ENCODE data around the gene CEP290. TPM values are rescaled to one million over a fixed set of nuclear protein-coding genes. Genes with fewer than 3 reads are reported as not detected.

The CEP290 gene
- total RNA-seq, 1 experiment from 2014 or later = 9.6 TPM

DNA sequence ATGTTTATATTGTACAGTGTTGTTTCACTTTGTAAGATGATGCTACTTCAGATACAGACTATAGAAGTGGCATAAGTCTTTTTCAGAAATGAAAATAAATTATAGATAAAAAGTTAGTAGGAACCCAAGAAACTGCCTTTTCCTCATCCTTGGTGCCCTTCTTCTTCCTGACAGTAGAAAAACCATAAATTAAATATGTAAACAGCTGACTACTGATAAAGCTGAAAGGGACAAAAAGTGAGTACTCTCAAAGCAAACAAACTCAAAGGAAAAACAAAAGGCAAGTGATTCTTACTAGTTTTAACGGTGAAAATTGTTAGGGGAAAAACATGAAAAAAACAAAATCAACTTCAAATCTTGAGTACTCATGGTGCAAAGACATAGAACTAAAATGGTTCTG lies 104.1 kb downstream of the CEP290 start:
- POLR2A ChIA-PET = no interaction called here
- Mint-ChIP-seq H3K4me1 (peaks cover 38% of the 10 kb centered on the region), H3K9me3 (no peaks in the 10 kb centered on the region), H3K36me3 (no peaks in the 10 kb centered on the region), H3K4me3 (no peak overlapping the region), H3K27me3 (ENCODE audit: low read depth) (no peaks in the 10 kb centered on the region), H3K27ac (no peak overlapping the region)
- ATAC-seq (no peak), DNase-seq (ENCODE audit: low spot score) (no peak)
- TF ChIP-seq SMAD3 (CRISPR knock-in tag; IDR thresholded peaks at IDR 0.05; ENCODE audit: borderline replicate concordance) = no peak
- TF ChIP-seq, protein P1, sequence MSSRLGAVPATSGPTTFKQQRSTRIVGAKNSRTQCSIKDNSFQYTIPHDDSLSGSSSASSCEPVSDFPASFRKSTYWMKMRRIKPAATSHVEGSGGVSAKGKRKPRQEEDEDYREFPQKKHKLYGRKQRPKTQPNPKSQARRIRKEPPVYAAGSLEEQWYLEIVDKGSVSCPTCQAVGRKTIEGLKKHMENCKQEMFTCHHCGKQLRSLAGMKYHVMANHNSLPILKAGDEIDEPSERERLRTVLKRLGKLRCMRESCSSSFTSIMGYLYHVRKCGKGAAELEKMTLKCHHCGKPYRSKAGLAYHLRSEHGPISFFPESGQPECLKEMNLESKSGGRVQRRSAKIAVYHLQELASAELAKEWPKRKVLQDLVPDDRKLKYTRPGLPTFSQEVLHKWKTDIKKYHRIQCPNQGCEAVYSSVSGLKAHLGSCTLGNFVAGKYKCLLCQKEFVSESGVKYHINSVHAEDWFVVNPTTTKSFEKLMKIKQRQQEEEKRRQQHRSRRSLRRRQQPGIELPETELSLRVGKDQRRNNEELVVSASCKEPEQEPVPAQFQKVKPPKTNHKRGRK (CRISPR knock-in tag; IDR thresholded peaks at IDR 0.05; ENCODE audit: borderline replicate concordance) = no peak
- TF ChIP-seq, protein P2, sequence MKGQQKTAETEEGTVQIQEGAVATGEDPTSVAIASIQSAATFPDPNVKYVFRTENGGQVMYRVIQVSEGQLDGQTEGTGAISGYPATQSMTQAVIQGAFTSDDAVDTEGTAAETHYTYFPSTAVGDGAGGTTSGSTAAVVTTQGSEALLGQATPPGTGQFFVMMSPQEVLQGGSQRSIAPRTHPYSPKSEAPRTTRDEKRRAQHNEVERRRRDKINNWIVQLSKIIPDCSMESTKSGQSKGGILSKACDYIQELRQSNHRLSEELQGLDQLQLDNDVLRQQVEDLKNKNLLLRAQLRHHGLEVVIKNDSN (CRISPR knock-in tag; IDR thresholded peaks at IDR 0.05) = no peak
- TF ChIP-seq SMAD4 (CRISPR knock-in tag; IDR thresholded peaks at IDR 0.05) = no peak
- no peak for TF ChIP-seq JUN (CRISPR knock-in tag; IDR thresholded peaks at IDR 0.05)
- no peak for TF ChIP-seq TCF7 (CRISPR knock-in tag; IDR thresholded peaks at IDR 0.05; ENCODE audit: low read depth)
- no peak for TF ChIP-seq NR2C2 (CRISPR knock-in tag; IDR thresholded peaks at IDR 0.05)
- no peak for TF ChIP-seq PRRX2 (CRISPR knock-in tag; IDR thresholded peaks at IDR 0.05)
- TF ChIP-seq, protein P3, sequence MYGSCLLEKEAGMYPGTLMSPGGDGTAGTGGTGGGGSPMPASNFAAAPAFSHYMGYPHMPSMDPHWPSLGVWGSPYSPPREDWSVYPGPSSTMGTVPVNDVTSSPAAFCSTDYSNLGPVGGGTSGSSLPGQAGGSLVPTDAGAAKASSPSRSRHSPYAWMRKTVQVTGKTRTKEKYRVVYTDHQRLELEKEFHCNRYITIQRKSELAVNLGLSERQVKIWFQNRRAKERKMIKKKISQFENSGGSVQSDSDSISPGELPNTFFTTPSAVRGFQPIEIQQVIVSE (CRISPR knock-in tag; IDR thresholded peaks at IDR 0.05; ENCODE audit: borderline replicate concordance) = no peak
- TF ChIP-seq MXD4 (CRISPR knock-in tag; IDR thresholded peaks at IDR 0.05; ENCODE audit: borderline replicate concordance) = no peak
- TF ChIP-seq, protein P4, sequence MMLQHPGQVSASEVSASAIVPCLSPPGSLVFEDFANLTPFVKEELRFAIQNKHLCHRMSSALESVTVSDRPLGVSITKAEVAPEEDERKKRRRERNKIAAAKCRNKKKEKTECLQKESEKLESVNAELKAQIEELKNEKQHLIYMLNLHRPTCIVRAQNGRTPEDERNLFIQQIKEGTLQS (CRISPR knock-in tag; conservative IDR thresholded peaks at IDR 0.05) = no peak
- CTCF ChIA-PET = no interaction called here

DNA sequence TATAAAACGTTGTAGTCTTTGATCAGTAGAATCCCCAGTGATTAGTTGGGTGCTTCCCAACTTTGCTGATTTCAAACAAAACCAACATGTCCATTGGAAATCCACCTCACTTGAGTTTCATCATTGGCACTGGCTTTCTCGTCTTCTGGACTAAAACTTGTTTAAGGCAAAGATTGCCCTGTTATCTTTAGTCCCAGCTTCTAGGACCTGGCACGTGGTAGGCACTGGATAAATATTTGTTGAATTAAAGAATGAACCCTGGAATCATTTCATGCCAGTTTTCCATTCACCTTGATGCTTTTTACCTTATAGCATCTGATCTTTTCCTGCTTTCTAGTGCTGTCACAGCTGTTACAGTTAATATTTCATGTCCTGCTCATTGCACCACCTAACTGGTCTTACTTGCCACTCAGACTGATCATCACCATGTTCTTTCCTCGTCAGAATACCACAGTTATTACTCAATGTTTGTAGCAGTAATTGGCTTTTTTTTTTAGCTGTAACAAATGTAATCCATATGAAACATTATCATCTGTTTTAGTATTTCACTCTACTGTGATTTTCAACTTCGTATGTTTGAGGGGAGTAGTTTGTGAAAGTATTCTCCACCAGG lies 105.4 kb downstream of the CEP290 start:
- POLR2A ChIA-PET = interaction anchor here (0.7 kb wide), 1 partner anchor 1449 kb away, joined by 3 read pairs; no protein-coding TSS in a partner anchor
- Mint-ChIP-seq H3K9me3 (peaks cover 8% of the 10 kb centered on the region), H3K27me3 (ENCODE audit: low read depth) (no peaks in the 10 kb centered on the region), H3K4me1 (peaks cover 38% of the 10 kb centered on the region), H3K36me3 (peaks cover 8% of the 10 kb centered on the region), H3K4me3 (peak overlapping the region; percentile 97), H3K27ac (no peak overlapping the region)
- ATAC-seq (no peak), DNase-seq (ENCODE audit: low spot score) (no peak)
- CTCF ChIA-PET = no interaction called here
- TF ChIP-seq, protein P1 (CRISPR knock-in tag; IDR thresholded peaks at IDR 0.05; ENCODE audit: borderline replicate concordance) = no peak
- TF ChIP-seq, protein P5, sequence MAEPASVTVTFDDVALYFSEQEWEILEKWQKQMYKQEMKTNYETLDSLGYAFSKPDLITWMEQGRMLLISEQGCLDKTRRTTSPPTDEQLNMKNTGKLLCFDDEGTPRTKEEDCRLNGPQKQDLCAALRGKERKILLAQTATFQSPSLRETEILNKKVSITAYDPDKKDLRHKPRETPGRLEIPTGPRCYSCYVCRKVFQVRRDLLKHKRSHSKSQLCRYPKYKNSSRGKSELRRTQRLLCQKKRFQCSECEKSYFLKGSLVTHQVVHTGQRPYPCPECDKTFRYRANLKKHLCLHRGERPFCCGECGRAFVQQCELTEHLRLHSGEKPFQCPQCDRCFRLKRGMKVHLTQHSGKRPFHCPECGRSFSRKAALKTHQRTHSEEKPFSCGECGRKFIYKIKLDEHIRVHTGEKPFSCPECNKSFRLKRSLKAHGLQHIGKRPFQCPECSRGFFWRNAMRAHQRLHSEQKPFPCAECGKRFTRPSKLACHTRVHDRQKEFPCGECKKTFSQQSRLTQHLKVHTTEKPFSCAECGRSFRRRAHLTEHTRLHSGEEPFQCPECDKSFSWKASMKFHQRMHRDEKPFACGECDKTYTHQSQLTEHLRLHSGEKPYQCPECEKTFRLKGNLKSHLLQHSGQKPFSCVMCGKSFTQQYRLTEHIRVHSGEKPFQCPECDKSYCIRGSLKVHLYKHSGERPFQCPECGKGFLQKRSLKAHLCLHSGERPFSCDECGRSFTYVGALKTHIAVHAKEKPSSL (CRISPR knock-in tag; conservative IDR thresholded peaks at IDR 0.05) = no peak
- TF ChIP-seq HMGA2 (CRISPR knock-in tag; IDR thresholded peaks at IDR 0.05) (no peak), SOX15 (CRISPR knock-in tag; IDR thresholded peaks at IDR 0.05) (no peak), GRHL2 (CRISPR knock-in tag; IDR thresholded peaks at IDR 0.05; ENCODE audit: insufficient replicate concordance, severe bottlenecking) (no peak), FOXK1 (CRISPR knock-in tag; IDR thresholded peaks at IDR 0.05) (no peak), OVOL2 (CRISPR knock-in tag; IDR thresholded peaks at IDR 0.05; ENCODE audit: borderline replicate concordance) (no peak), TEAD4 (CRISPR knock-in tag; IDR thresholded peaks at IDR 0.05) (no peak), ZNF263 (CRISPR knock-in tag; IDR thresholded peaks at IDR 0.05; ENCODE audit: low read depth) (no peak), NR2C2 (CRISPR knock-in tag; IDR thresholded peaks at IDR 0.05) (no peak)
- TF ChIP-seq, protein P3 (CRISPR knock-in tag; IDR thresholded peaks at IDR 0.05; ENCODE audit: borderline replicate concordance) = no peak
- TF ChIP-seq, protein P6, sequence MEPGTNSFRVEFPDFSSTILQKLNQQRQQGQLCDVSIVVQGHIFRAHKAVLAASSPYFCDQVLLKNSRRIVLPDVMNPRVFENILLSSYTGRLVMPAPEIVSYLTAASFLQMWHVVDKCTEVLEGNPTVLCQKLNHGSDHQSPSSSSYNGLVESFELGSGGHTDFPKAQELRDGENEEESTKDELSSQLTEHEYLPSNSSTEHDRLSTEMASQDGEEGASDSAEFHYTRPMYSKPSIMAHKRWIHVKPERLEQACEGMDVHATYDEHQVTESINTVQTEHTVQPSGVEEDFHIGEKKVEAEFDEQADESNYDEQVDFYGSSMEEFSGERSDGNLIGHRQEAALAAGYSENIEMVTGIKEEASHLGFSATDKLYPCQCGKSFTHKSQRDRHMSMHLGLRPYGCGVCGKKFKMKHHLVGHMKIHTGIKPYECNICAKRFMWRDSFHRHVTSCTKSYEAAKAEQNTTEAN (CRISPR knock-in tag; IDR thresholded peaks at IDR 0.05) = no peak
- TF ChIP-seq, protein P7, sequence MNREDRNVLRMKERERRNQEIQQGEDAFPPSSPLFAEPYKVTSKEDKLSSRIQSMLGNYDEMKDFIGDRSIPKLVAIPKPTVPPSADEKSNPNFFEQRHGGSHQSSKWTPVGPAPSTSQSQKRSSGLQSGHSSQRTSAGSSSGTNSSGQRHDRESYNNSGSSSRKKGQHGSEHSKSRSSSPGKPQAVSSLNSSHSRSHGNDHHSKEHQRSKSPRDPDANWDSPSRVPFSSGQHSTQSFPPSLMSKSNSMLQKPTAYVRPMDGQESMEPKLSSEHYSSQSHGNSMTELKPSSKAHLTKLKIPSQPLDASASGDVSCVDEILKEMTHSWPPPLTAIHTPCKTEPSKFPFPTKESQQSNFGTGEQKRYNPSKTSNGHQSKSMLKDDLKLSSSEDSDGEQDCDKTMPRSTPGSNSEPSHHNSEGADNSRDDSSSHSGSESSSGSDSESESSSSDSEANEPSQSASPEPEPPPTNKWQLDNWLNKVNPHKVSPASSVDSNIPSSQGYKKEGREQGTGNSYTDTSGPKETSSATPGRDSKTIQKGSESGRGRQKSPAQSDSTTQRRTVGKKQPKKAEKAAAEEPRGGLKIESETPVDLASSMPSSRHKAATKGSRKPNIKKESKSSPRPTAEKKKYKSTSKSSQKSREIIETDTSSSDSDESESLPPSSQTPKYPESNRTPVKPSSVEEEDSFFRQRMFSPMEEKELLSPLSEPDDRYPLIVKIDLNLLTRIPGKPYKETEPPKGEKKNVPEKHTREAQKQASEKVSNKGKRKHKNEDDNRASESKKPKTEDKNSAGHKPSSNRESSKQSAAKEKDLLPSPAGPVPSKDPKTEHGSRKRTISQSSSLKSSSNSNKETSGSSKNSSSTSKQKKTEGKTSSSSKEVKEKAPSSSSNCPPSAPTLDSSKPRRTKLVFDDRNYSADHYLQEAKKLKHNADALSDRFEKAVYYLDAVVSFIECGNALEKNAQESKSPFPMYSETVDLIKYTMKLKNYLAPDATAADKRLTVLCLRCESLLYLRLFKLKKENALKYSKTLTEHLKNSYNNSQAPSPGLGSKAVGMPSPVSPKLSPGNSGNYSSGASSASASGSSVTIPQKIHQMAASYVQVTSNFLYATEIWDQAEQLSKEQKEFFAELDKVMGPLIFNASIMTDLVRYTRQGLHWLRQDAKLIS (CRISPR knock-in tag; IDR thresholded peaks at IDR 0.05; ENCODE audit: borderline replicate concordance) = no peak

All from WTC11 (cell line).